Limb (tissue), 2 donors: Measurements from ENCODE around the gene ERLIN1.

Experiments used
- DNase-seq, 2 donors: peaks; one replicate each; pipeline ENCODE4 v3.0.0-alpha.2; 2016; ENCODE audit errors: extremely low spot score in 2 of 2

The ERLIN1 gene

DNA sequence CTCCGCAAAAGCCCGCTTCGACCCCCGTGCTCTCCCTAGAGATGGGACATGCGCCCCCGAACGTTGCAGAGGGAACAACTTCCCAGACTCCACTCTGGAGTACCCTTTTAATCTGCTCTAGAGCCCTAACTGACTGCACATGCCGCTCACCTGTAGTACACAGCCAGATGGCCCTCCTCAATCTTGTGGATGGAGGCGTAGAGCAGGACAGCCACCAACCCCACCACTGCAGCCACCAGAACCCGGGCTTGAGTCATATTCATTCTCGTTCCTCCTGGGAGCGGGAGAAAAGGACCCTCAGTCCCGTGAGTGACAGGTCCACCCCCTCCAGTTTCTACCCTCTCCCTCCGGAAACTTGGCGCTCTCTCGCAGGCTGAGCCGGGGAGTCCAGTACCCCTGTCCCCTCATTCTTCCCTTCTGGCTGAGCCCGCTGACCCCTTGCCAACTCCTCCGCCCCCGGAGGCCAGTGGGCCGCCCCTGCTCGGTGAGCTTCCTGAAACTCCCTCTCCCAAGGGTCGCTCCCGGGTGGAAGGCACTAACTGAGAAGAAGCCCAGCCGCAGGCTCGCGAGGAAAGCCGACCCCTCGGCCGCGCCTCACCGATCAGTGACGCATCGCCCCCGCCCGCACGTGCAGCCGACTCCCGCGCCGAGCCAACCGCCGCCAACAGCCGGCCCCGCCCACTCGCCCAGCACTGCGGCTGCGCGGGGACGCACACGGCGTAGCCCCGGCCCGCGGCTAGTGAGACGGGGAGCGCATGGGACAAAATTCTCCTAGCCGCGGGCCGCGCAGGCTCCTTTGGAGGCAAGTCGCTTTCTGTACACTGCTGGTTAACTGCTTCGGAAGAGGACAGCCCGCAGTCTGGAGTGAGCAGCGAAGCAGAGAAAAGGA lies at the start of gene ERLIN1:
TSS of gene ERLIN1 (minus strand) at position 666 of the 889 bp plus-strand sequence. CDS start at position 263, 403 bp downstream.
- peak; percentile 94 to 97 for DNase-seq

DNA sequence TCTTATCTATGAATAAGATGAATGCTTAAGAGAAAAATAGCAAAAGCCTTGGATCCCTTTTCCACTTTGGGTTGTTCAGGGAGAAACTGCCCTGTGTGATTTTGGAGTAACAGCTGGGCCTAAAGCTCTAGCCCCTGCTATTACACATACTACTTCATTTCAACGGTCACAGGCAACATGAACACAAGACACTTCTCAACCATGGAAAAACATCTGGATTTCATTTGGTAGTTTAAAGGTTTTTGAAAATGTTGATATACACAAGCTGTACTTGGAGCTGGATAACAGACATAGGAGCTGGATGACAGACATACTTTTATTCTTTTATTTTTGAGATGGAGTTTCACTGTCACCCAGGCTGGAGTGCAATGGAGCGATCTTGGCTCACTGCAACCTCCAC lies 46.3 kb upstream of the ERLIN1 start:
- no peak for DNase-seq

DNA sequence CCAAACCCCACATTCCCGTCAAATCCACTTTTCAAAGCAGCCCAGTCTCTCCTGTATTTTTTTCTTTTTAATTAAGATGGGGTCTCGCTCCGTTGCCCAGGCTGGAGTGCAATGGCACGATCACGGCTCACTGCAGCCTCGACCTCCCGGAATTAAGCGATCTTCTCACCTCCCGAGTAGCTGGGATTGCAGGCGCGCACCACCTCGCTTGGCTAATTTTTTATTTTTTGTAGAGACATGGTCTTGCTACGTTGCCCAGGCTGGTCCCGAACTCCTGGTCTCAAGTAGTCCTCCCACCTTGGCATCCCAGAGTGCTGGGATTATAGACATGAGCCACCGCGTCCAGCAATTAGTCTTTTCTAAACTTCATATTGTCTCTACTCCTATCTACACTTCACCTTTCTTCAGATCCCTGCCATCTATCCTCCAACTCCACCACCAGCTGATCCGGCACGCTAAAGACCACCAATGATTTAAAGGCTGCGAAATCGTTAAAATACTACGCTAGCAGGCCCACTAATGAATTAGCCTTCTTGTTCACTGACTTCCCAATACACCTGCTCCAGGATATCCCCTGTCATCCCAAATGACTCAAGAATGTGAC lies 44.1 kb upstream of the ERLIN1 start:
- DNase-seq: no peak

DNA sequence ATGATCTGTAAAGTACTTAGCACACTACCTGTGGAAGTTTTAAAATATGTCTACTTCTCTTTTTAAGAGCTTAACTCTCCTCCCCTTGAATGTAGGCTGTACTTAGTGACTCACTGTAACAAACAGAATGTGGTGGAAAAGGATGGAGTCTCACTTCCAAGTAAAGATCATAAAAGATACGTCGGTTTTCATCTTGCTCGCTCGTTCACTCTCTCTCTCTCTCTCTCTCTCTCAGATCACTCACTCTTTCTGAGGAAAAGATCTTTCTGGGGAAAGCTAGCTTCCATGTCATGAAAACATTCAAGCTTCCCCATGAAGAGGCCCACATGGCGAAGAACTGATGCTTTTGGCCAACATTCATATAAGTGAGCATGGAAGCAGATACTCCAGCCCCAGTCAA lies 38.0 kb upstream of the ERLIN1 start:
- no peak for DNase-seq

DNA sequence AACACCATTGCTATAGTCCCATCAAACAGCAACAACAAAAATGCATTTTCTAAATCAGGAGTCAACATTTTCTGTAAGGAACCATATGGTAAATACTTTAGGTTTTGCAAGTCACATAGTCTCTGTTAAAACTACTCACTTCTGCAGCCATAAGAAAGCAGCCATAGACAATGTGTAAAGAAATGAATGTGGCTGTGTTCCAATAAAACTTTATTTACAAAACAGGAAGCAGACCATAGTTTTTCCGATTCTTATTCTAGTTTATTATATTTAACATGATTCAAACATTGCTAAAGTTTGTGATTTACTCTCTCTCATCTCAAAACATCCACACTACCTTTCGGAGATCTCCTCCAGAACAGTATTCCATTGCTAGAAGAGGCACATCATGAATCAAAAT lies 36.7 kb upstream of the ERLIN1 start:
- DNase-seq: no peak

DNA sequence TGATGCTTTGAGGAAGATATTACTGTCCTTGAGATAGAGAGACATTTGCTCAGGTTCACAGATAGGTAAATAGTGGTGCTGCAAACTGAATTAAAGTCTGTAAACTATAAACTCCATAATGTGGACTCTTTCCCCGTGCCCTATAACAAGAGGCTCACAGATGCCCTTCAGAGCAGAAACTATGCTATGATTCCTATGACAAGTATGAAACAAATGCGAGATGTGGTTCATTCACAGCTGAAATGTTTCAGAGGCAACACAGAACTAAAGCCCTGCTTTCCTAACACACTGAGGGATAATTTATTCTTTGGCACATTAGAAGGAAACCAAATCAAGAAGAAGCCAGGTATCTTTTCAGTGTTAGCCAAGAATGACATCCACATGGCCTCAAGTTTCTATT lies 30.2 kb upstream of the ERLIN1 start:
- DNase-seq: no peak

DNA sequence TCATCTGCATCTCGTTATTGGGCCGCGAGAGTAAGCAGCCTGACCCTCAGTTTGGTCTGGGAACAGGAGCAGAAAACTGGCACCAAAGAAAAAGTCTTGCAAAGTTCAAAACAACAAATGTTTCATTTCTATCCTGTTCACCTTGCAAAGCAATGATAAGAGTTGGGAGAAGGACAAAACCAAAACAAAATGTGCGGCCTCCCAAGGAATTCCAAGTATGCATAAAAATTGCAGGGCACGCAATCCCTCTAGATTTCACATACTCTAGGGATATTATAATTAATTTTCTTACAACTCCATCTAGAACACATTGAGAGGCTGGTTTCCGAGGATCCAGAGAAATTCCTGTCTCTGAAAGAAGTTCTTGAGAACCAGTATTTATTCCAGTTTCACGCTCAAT lies 23.5 kb upstream of the ERLIN1 start:
- no peak for DNase-seq

DNA sequence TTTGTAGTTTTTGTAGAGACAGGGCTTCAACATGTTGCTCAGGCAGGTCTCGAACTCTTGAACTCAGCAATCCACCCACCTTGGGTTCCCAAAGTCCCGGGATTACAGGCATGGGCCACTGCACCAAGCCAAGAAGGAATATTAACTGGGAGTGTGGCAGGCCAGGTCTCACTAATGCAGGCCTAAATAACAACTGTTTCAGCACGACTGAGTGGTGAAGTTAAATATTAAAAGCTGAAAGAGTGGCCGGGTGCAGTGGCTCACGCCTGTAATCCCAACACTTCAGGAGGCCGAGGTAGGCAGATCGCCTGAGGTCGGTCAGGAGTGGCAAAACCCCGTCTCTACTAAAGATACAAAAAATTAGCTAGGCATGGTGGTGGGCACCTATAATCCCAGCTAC lies 22.4 kb upstream of the ERLIN1 start:
- DNase-seq: no peak

DNA sequence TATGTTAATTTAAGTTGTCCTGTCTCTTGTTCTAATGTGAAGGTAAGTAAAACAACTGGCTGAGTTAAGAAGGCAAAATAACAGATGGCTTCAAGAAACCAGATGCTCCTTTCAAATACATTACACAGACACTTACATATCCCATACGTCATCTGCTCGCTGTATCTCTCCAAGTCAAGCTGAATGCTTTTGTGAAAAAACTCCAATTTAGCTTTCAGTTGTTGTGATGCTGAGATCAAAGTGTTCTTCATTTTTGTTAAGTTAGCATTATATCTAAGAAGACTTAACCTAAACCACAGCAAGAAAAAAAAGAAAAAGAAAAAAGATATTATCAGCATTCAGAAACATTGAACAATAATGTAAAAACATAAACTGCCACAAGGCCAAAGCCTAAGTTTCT lies 18.5 kb upstream of the ERLIN1 start:
- no peak for DNase-seq

DNA sequence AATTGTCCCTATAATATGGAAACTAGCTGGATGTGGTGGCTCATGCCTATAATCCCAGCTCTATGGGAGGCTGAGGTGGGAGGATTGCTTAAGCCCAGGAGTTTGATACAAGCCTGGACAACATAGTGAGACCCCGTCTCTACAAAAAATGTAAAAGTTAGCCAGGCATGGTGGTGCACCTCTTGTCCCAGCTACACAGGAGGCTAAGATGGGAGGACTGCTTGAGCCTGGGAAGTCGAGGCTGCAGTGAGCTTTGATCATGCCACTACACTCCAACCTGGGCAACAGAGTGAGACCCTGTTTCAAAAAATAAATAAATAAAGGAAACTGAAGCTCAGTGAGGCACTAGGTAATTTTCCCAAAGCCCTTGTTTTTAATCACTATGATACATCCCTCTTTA lies 15.7 kb upstream of the ERLIN1 start:
- no peak for DNase-seq

DNA sequence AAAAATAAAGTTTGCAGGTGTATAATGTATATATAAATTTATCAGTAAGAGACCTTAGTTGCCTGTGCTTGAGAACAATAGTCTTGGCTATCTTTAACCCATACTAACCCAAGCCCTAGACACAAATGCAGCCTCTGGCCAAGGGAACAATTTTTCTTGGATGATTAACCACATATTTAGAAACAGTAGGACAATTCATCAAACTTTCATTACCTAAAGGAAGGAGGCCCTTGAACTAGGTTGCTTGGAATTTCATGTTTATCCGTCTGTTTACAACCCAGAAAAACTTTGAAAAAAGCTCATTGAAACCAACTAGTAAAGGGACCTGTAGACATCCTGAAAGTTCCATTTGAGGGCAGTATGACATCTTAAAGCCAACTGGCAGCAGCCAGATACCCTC lies 8.9 kb upstream of the ERLIN1 start:
- DNase-seq: no peak

DNA sequence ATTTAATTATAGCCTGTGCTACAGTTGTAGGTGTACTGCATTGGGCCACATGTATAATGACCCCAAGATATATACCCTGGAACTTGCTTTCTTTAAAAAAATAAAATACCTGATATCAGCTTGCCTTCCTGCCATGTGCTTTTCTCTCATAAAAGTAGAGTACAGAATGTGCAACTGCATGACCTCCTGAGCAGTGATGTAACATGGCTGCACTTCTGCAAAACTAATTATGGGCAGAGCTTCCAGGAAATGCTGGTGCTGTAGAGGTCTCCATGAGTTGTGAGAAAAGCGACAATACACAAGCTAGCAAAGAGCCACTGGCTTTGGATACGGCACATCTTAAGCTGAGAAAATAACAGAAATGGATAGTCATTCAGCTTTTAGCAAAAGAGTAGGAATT lies 6.5 kb upstream of the ERLIN1 start:
- DNase-seq: peak; percentile 2 to 28

DNA sequence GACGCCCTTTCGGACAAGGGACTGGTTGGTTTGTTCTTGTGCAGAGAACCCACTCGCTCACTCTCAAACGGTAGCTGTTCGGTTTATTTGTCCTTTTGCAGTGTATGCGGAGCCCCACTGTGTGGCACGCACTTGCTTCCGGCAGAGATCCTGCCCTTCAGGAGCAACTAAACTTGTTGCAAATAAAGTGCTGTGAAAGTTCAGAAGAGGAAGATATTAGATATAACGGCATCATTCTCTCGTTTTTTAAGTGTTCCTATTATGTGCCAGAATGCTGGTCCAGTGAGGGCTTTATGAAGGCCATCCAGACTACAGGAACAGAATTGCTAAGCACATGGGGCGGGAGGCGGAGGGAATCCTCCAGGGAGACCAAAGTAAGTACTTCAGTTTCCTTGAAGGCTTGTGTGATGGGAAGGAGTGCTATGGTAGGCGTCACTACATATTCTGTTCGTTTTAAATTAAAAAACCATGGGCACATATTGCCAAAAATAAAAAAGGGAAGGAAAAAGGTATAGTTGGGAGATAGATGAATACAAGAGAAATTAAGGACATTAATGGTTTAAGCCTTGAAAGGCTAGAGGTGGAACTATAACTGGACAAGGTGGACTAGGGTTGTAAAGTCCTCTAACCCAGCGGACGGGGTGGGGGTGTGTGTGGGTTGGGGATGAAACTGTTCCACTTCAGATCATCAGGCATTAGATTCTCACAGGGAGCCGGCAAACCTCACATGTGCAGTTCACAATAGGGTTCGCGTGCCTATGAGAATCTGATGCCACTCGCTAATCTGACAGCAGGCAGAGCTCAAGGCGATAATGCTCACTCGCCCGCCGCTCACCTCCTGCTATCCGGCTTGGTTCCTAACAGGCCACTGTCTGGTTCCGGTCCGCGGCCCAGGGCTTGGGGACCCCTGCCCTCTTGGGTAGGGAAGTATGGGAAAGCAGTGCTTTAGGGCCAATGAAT lies 704 bp upstream of the ERLIN1 start:
- DNase-seq: peak in 1 of 2 donors; percentile 18

DNA sequence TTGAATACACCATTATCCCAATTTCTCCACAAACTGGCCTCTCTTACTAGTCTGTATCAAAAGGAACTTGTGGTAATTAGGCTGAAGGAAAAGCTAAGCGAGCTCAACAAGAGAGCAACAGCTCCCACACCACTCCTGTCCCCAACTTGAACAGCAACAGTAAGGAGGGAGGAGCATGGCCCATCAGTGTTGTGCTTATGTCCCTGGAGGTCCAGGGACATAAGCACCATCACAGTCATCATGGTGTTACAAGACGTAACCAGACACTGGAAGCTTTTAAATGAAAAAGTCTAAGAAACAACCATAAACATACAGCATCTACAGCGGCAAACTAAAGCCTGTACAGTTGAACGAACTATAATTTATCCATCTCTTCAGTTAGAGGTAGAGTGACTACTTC lies 989 bp downstream of the ERLIN1 start:
- peak in 1 of 2 donors; percentile 10 for DNase-seq

DNA sequence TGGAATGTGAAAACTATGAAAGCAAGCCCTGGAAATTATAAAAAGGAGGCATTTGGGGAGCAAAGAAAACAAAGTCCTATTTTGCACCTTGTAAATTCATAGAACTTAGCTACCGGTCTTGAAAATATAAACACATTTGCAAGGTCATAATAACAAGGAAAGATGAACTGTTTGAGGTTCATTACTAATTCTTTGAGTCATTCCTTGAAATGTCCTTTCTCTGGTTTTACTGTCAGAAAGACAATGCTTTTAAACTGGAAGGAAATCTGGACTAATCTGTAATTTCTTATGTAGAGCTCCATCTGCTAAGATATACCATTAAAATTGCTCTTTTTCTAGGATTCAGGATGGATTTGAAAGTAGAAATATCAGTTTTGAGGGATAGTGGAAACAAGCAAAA lies 1.4 kb downstream of the ERLIN1 start:
- DNase-seq: no peak

DNA sequence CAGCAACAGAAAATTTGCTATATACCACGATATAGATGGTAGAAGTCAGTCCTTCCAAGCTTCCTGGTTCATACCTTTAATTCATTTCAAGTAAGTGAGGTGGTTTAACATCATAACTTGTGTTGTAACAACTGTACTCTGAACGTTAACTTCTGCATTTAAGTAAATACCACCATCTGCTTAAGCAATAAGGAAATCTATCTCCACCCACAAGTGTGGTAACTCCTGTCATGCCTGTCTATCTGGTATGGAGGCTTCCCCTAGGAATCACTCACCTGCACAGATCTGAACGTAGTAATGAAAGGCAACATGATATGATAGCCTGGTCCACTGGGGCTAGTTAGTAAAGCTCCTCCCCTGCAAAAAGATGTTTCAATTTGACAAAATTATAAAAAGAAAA lies 2.3 kb downstream of the ERLIN1 start:
- no peak for DNase-seq

DNA sequence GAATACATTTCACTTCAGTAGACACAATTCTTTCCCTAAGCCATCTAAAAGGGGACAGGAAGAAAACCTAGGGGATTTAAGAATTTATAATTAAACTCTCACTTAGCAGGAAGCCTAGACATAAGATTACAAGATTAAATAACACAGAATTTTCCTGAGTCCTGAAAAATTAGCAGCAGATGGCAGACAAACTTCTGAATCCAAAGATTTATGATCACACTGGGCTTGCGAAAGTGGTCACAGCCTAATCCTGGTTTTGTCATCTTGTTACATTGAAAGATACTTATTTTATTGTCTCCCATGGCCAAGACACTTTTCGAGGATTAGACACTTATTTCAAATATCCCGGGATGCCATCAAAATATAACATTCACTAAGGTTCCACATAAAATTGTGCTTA lies 2.9 kb downstream of the ERLIN1 start:
- DNase-seq: no peak

DNA sequence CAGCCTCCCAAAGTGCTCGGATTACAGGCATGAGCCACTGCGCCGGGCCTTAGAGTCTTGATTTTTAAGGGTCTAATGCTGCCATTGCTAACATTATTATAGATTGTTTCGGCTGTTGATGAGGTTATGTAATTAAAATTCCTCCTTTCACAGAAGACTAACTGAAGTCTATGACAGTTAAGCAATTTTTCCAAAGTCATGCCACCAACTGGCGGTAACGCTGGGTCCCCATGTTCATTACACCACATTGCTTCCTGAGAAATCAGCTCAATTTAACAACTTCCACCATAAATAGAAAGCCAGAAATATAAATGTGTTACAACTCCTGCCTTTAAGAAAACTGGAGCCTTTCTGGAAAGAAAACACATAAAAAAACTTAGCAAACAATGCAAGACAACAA lies 3.5 kb downstream of the ERLIN1 start:
- DNase-seq: no peak

DNA sequence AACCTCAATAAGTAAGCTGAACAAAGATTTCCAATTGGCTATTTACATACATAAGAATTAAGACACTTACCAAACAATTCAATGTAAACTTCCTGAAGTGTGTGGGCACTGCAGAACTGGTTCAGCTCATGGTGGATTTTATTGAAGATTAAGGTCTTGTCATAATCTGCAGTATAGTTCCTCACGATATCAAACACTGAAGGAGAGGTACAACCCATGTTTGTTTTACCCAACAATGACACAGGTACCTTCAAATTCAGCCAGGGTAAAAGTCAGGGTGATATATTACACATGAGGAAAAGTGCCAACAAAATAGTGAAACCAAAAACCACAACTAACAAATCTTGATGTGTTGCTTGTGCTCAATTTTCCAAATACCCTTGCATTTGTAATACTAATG lies 10.0 kb downstream of the ERLIN1 start:
- DNase-seq: no peak

DNA sequence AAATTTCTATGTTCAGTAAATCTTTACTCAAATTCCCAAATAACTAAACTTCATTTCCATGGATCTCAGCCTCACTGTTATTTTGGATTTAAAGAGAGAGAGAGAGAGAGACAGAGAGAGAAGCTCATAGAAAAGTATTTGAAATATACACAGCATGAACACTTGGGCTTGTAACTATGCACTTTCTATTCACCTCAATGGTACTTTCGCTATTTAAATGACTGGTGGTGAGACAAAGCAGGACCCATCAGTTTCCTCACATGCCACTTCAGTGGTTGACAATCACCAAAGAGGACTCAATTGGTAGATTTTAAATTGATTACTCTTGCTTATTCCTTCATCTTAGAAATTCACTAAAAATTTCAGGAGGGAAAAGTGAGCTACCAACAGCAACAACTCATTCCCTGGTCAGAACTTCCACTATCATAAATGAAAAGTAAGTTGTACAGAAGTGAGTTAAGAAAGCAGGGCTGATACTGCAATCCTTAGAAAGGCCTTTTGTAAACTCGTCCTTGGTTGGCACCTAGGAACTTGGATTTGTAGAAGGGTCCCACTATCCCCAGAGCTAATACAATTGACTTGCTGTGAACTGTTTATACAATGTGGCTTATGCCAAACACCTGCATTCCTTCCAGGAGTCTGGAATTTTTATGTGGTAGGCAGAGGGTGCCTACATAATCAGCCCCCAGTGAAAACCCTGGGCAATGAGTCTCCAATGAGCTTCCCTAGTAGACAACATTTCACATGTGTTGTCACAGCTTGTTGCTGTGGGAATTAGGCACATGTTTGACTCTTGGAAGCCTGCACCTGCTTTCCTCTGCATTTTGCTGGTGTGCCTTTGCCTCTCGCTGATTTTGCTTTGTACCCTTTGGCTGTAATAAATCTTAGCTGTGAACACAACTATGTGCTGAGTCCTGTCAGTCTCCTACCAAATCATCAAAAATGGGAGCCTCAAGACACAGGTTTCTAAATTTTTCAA lies 10.8 kb downstream of the ERLIN1 start:
- DNase-seq: no peak

DNA sequence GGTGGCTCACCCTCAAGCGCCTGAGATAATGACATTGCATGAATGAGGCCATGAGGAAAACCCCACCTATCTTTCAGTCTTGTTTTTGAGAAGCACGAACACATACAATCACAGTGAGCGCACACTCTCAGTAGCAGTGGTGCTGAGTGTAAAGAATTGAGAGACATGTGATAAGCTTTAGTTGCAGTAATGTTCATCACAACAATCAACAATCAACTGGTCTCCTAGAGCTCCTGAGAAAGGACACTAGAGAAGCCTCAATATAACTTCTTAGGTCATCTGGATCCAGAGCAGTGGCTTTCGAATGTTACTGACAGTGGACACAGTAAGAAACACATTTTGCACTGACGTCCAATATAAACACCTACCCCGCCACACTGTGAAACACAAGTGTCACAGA lies 12.8 kb downstream of the ERLIN1 start:
- no peak for DNase-seq
